ENCODE measurements around the gene GOLGA6L10. TPM values are rescaled to one million over a fixed set of nuclear protein-coding genes. Genes with fewer than 3 reads are reported as not detected.

Gene GOLGA6L10
- total RNA-seq = 0.45 and 0.94 TPM in 2 replicates

GRCh38 chr15:82349375-82349774 is at the start of gene GOLGA6L10:
TSS of gene GOLGA6L10 (minus strand) at chr15:82349475. CDS start at chr15:82349375, 100 bp downstream.

Other genes starting within 250 kb of the GOLGA6L10 start
- 21.9 and 31.2 TPM in 2 replicates for gene EFL1, start 86.7 kb downstream of the GOLGA6L10 start, total RNA-seq
- gene SAXO2, start 86.7 kb downstream of the GOLGA6L10 start, total RNA-seq = 0.19 and 0.36 TPM in 2 replicates
- 1.7 and 3.7 TPM in 2 replicates for gene GOLGA6L9, start 80.3 kb upstream of the GOLGA6L10 start, total RNA-seq
- gene RPS17, start 191.0 kb upstream of the GOLGA6L10 start, total RNA-seq = 2,634 and 2,840 TPM in 2 replicates